Neural progenitor cell (in vitro differentiated cells): ENCODE data around the gene MAVS. TPM values are rescaled to one million over a fixed set of nuclear protein-coding genes. Genes with fewer than 3 reads are reported as not detected.

Experiments used
- DNase-seq: peaks from one replicate; pipeline ENCODE4 v3.0.0-alpha.2; 2016; ENCODE audit warnings: low spot score
- H2AFZ ChIP-seq: fragments of 200-600 bp; sonication (generic); replicated peaks from 2 replicates; pipeline ENCODE4 v1.6.1; 2016; ENCODE audit warnings: antibody characterized with exemption
- H3F3A ChIP-seq: fragments of 200-600 bp; sonication (generic); 2 replicates; pipeline ENCODE4 v1.6.1; 2016; ENCODE audit warnings: antibody characterized with exemption, low read depth
- H3K27ac ChIP-seq: fragments of 200-600 bp; sonication (generic); 2 replicates; pipeline ENCODE4 v1.5.1; 2016; ENCODE audit warnings: mild to moderate bottlenecking
- H3K27me3 ChIP-seq: fragments of 200-600 bp; sonication (generic); 2 replicates; pipeline ENCODE4 v1.6.1; 2016; ENCODE audit warnings: mild to moderate bottlenecking, moderate library complexity
- H3K36me3 ChIP-seq: fragments of 200-600 bp; sonication (generic); 2 replicates; pipeline ENCODE4 v1.5.1; 2016
- H3K4me1 ChIP-seq: fragments of 200-600 bp; sonication (generic); 2 replicates; pipeline ENCODE4 v1.6.1; 2016; ENCODE audit warnings: mixed run types
- H3K4me2 ChIP-seq: fragments of 200-600 bp; sonication (generic); 2 replicates; pipeline ENCODE4 v1.6.1; 2016
- H3K4me3 ChIP-seq: fragments of 200-600 bp; sonication (generic); 2 replicates; pipeline ENCODE4 v1.5.1; 2016
- H3K79me2 ChIP-seq: fragments of 200-600 bp; sonication (generic); 2 replicates; pipeline ENCODE4 v1.6.1; 2016; ENCODE audit warnings: low read depth
- H3K9ac ChIP-seq: fragments of 200-600 bp; sonication (generic); 2 replicates; pipeline ENCODE4 v1.6.1; 2016
- H3K9me3 ChIP-seq: fragments of 200-600 bp; sonication (generic); 2 replicates; pipeline ENCODE4 v1.5.1; 2016; ENCODE audit warnings: low read depth
- H4K20me1 ChIP-seq: fragments of 200-600 bp; sonication (generic); 2 replicates; pipeline ENCODE4 v1.6.1; 2016; ENCODE audit warnings: low read depth
- H3K27ac Mint-ChIP-seq: 3 replicates; pipeline ENCODE4 v1.8.0; 2021; ENCODE audit warnings: mixed read lengths
- H3K27me3 Mint-ChIP-seq: 2 replicates; pipeline ENCODE4 v1.8.0; 2022; ENCODE audit warnings: low read depth, mild to moderate bottlenecking, inconsistent platforms, moderate library complexity, mixed read lengths; ENCODE audit not compliant: insufficient read depth
- H3K36me3 Mint-ChIP-seq: 3 replicates; pipeline ENCODE4 v1.8.0; 2021; ENCODE audit warnings: mixed read lengths
- H3K4me1 Mint-ChIP-seq: 3 replicates; pipeline ENCODE4 v1.8.0; 2021; ENCODE audit warnings: mixed read lengths
- H3K4me3 Mint-ChIP-seq: 3 replicates; pipeline ENCODE4 v1.8.0; 2021; ENCODE audit warnings: mild to moderate bottlenecking, moderate library complexity, mixed read lengths
- H3K9me3 Mint-ChIP-seq: 3 replicates; pipeline ENCODE4 v1.8.0; 2020; ENCODE audit warnings: mixed read lengths
- CTCF ChIP-seq: fragments of 200-600 bp; sonication (generic); IDR thresholded peaks from 2 replicates; pipeline ENCODE4 v1.5.1; 2017; ENCODE audit warnings: antibody characterized with exemption, mild to moderate bottlenecking
- EZH2 ChIP-seq: fragments of 200-600 bp; sonication (generic); IDR thresholded peaks from 2 replicates; pipeline ENCODE4 v1.6.1; 2017; ENCODE audit warnings: antibody characterized with exemption, mild to moderate bottlenecking, moderate library complexity
- EZH2phosphoT487 ChIP-seq: fragments of 200-600 bp; sonication (generic); IDR thresholded peaks from 2 replicates; pipeline ENCODE4 v1.6.1; 2017; ENCODE audit warnings: antibody characterized with exemption
- total RNA-seq: library from RNA; depleted of rRNA; stranded (reverse); fragments of >200 nt; gene quantifications from 2 replicates; pipeline ENCODE4 v1.2.3, GENCODE V29; 2015; ENCODE audit warnings: low replicate concordance

MAVS gene
- total RNA-seq, 1 donor from 2014 or later: 14.1 TPM

DNA sequence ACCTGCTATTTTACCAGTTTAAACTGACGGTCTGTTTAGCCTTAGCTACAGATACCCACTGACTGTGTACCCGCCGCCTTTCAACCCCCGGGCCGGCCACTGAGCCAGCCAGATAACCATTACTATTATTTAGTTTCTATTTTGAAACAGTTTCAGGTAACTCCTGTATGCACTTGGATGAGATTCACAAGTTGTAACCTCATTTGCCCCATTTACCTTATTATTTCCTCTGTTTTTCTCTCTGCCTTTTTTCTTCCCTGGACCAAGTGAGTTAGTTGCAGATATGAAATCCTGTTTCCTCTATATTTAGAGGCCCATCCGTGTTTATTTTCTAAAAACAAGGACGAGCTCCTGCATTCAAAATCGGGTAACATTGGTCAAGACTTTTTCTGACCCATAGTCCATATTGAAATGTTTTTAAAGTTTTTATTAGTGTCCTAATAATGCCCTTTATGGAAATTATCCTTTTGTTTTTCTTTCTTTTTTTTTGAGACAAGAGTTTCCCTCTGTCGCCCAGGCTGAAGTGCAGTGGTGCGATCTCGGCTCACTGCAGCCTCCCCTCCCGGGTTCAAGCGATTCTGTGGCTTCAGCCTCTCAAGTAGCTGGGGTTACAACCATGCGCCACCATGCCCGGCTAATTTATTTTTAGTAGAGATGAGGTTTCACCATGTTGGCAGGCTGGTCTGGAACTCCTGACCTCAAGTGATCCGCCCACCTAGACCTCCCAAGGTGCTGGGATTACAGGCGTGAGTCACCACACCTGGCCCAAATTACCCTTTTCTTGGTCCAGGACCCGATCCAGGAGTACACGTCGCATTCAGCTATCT, 25.5 kb upstream of the MAVS start:
- H3K27me3 ChIP-seq: no peaks in the 10 kb centered on the region
- peak overlapping the region; percentile 21 for H3K27ac ChIP-seq
- Mint-ChIP-seq H3K36me3 (no peaks in the 10 kb centered on the region), H3K4me3 (peak overlapping the region; percentile 88), H3K9me3 (no peaks in the 10 kb centered on the region), H3K27ac (peak overlapping the region; percentile 85), H3K4me1 (peaks cover 31% of the 10 kb centered on the region), H3K27me3 (peaks cover 2% of the 10 kb centered on the region)
- H4K20me1 ChIP-seq: no peaks in the 10 kb centered on the region
- DNase-seq: no peak
- no peaks in the 10 kb centered on the region for H3K9me3 ChIP-seq
- no peaks in the 10 kb centered on the region for H3K36me3 ChIP-seq
- H3K79me2 ChIP-seq: peaks cover 4% of the 10 kb centered on the region
- peaks cover 10% of the 10 kb centered on the region for H3K4me1 ChIP-seq
- no peak for TF ChIP-seq EZH2
- TF ChIP-seq EZH2phosphoT487: no peak
- no peak for TF ChIP-seq CTCF
- H3K4me2 ChIP-seq: peak overlapping the region; percentile 94
- H3K4me3 ChIP-seq: peak overlapping the region; percentile 88
- H3F3A ChIP-seq: peaks cover 28% of the 10 kb centered on the region
- H3K9ac ChIP-seq: peak overlapping the region; percentile 72
- H2AFZ ChIP-seq: peak overlapping the region; percentile 88

DNA sequence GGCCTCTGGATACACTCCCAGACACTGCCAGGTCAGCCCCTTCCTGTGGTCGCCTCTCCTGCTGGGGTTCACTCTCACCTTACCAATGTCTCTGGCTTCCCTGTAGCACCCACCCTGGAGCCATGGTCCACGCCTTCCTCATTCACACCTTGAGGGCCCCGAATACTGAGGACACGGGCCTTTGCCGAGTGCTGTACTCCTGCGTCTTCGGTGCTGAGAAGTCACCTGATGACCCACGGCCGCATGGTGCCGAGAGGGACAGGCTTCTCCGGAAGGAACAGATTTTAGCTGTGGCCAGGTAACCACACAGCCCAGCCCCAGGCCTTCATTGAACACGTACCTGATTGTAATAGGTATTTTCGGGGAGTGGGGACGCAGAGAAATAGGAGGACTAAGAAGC, 24.6 kb upstream of the MAVS start:
- H3F3A ChIP-seq: peaks cover 28% of the 10 kb centered on the region
- peaks cover 4% of the 10 kb centered on the region for H3K79me2 ChIP-seq
- H3K4me3 ChIP-seq: no peak overlapping the region
- DNase-seq: no peak
- H3K9me3 ChIP-seq: no peaks in the 10 kb centered on the region
- Mint-ChIP-seq H3K9me3 (no peaks in the 10 kb centered on the region), H3K27me3 (peaks cover 2% of the 10 kb centered on the region), H3K27ac (peak overlapping the region; percentile 3), H3K36me3 (peaks cover under 1% of the 10 kb centered on the region), H3K4me1 (peaks cover 26% of the 10 kb centered on the region), H3K4me3 (peak overlapping the region; percentile 88)
- H3K27me3 ChIP-seq: no peaks in the 10 kb centered on the region
- TF ChIP-seq EZH2: no peak
- no peak for TF ChIP-seq EZH2phosphoT487
- no peak for TF ChIP-seq CTCF
- no peak overlapping the region for H3K9ac ChIP-seq
- H3K27ac ChIP-seq: no peak overlapping the region
- no peaks in the 10 kb centered on the region for H4K20me1 ChIP-seq
- no peaks in the 10 kb centered on the region for H3K36me3 ChIP-seq
- H3K4me2 ChIP-seq: no peak overlapping the region
- no peak overlapping the region for H2AFZ ChIP-seq
- H3K4me1 ChIP-seq: peaks cover 10% of the 10 kb centered on the region

DNA sequence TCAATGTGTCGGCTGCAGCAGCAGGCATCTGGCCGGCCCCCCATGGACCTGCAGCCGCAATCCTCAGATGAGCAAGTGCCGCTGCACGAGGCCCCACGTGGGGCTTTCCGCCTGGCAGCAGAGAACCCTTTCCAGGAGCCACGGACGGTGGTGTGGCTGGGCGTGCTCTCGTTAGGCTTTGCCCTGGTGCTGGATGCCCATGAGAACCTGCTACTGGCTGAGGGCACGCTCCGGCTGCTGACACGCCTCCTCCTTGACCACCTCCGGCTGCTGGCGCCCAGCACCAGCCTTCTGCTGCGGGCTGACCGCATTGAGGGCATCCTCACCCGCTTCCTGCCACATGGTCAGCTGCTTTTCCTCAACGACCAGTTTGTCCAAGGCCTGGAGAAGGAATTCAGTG, 22.8 kb upstream of the MAVS start:
- Histone ChIP-seq H3K4me3 (no peak overlapping the region), H3K4me1 (peaks cover 10% of the 10 kb centered on the region), H3K9ac (no peak overlapping the region), H4K20me1 (no peaks in the 10 kb centered on the region), H3K4me2 (no peak overlapping the region), H3F3A (peaks cover 21% of the 10 kb centered on the region), H2AFZ (no peak overlapping the region), H3K27me3 (no peaks in the 10 kb centered on the region), H3K9me3 (no peaks in the 10 kb centered on the region), H3K79me2 (peaks cover 4% of the 10 kb centered on the region), H3K27ac (no peak overlapping the region), H3K36me3 (no peaks in the 10 kb centered on the region)
- peaks cover 25% of the 10 kb centered on the region for H3K4me1 Mint-ChIP-seq
- no peak for DNase-seq
- H3K36me3 Mint-ChIP-seq: peaks cover 1% of the 10 kb centered on the region
- TF ChIP-seq CTCF (no peak), EZH2phosphoT487 (no peak), EZH2 (no peak)
- H3K27ac Mint-ChIP-seq: no peak overlapping the region
- no peak overlapping the region for H3K4me3 Mint-ChIP-seq
- no peaks in the 10 kb centered on the region for H3K9me3 Mint-ChIP-seq
- peaks cover under 1% of the 10 kb centered on the region for H3K27me3 Mint-ChIP-seq
